Measurements from ENCODE around the gene PAFAH2. TPM values are rescaled to one million over a fixed set of nuclear protein-coding genes. Genes with fewer than 3 reads are reported as not detected.
A peak's percentile ranks its signal among the peaks of the same experiment; 100 is the strongest.

PAFAH2 gene
- total and polyA plus RNA-seq, 2 donors = 28.2 to 73.1 TPM

- WGBS = 24% methylated on average over 15 of the region's 15 CpGs
- peaks cover 6 to 54% of the 10 kb centered on the region in 2 donors for H3K27me3 ChIP-seq (ENCODE audit: control insufficient read depth in 2 of 2, insufficient read depth in 1 of 2, low read length in 1 of 2)
- peaks cover 0 to 2% of the 10 kb centered on the region in 2 donors for H3K9me3 ChIP-seq (ENCODE audit: control insufficient read depth in 2 of 2, insufficient read depth in 1 of 2, low read length in 1 of 2)
- H3K4me1 ChIP-seq (ENCODE audit: control insufficient read depth in 2 of 2, insufficient read depth in 2 of 2, low read length in 2 of 2) = peaks cover 8 to 13% of the 10 kb centered on the region in 2 donors
- DNase-seq (ENCODE audit: low read depth in 6 of 9, low spot score in 9 of 9) = no peak
- no peak overlapping the region for H3K27ac ChIP-seq (ENCODE audit: low read depth in 1 of 2, low read length in 1 of 2)
- H3K36me3 ChIP-seq (ENCODE audit: control insufficient read depth in 2 of 2, insufficient read depth in 2 of 2, low read length in 1 of 2) = no peaks in the 10 kb centered on the region
- peak overlapping the region; percentile 84 to 87 for H3K4me3 ChIP-seq (ENCODE audit: low read length in 2 of 2)
These were observed 36.8 kb upstream of the PAFAH2 start for GRCh38 chr1:26034504-26035202.

GRCh38 chr1:26032656-26033357 is 34.9 kb upstream of the PAFAH2 start:
- DNase-seq (ENCODE audit: low read depth in 6 of 9, low spot score in 9 of 9) = no peak
- WGBS = 86% methylated on average over 12 of the region's 12 CpGs
- Histone ChIP-seq H3K27ac (ENCODE audit: low read depth in 1 of 2, low read length in 1 of 2) (no peak overlapping the region), H3K36me3 (ENCODE audit: control insufficient read depth in 2 of 2, insufficient read depth in 2 of 2, low read length in 1 of 2) (no peaks in the 10 kb centered on the region), H3K27me3 (ENCODE audit: control insufficient read depth in 2 of 2, insufficient read depth in 1 of 2, low read length in 1 of 2) (peaks cover 3 to 35% of the 10 kb centered on the region in 2 donors), H3K4me1 (ENCODE audit: control insufficient read depth in 2 of 2, insufficient read depth in 2 of 2, low read length in 2 of 2) (peaks cover 8 to 20% of the 10 kb centered on the region in 2 donors), H3K4me3 (ENCODE audit: low read length in 2 of 2) (no peak overlapping the region), H3K9me3 (ENCODE audit: control insufficient read depth in 2 of 2, insufficient read depth in 1 of 2, low read length in 1 of 2) (peaks cover 0 to 2% of the 10 kb centered on the region in 2 donors)

GRCh38 chr1:26031611-26032220 is 33.9 kb upstream of the PAFAH2 start:
- 88% methylated on average over 3 of the region's 3 CpGs for WGBS

GRCh38 chr1:26031196-26031595 is 33.3 kb upstream of the PAFAH2 start:
- no peak for DNase-seq (ENCODE audit: low read depth in 6 of 9, low spot score in 9 of 9)
- WGBS = 98% methylated on average over 4 of the region's 4 CpGs
- H3K4me3 ChIP-seq (ENCODE audit: low read length in 2 of 2) = no peak overlapping the region
- H3K27ac ChIP-seq (ENCODE audit: low read depth in 1 of 2, low read length in 1 of 2) = no peak overlapping the region
- H3K27me3 ChIP-seq (ENCODE audit: control insufficient read depth in 2 of 2, insufficient read depth in 1 of 2, low read length in 1 of 2) = peaks cover 0 to 22% of the 10 kb centered on the region in 2 donors
- H3K36me3 ChIP-seq (ENCODE audit: control insufficient read depth in 2 of 2, insufficient read depth in 2 of 2, low read length in 1 of 2) = no peaks in the 10 kb centered on the region
- H3K4me1 ChIP-seq (ENCODE audit: control insufficient read depth in 2 of 2, insufficient read depth in 2 of 2, low read length in 2 of 2) = peaks cover 7 to 29% of the 10 kb centered on the region in 2 donors
- H3K9me3 ChIP-seq (ENCODE audit: control insufficient read depth in 2 of 2, insufficient read depth in 1 of 2, low read length in 1 of 2) = peaks cover 0 to 2% of the 10 kb centered on the region in 2 donors

More at GRCh38 chr1:26031611-26032220, 33.9 kb upstream of the PAFAH2 start:
- Histone ChIP-seq H3K9me3 (ENCODE audit: control insufficient read depth in 2 of 2, insufficient read depth in 1 of 2, low read length in 1 of 2) (peaks cover 0 to 2% of the 10 kb centered on the region in 2 donors), H3K27ac (ENCODE audit: low read depth in 1 of 2, low read length in 1 of 2) (no peak overlapping the region), H3K36me3 (ENCODE audit: control insufficient read depth in 2 of 2, insufficient read depth in 2 of 2, low read length in 1 of 2) (no peaks in the 10 kb centered on the region), H3K4me3 (ENCODE audit: low read length in 2 of 2) (no peak overlapping the region), H3K4me1 (ENCODE audit: control insufficient read depth in 2 of 2, insufficient read depth in 2 of 2, low read length in 2 of 2) (peaks cover 8 to 31% of the 10 kb centered on the region in 2 donors), H3K27me3 (ENCODE audit: control insufficient read depth in 2 of 2, insufficient read depth in 1 of 2, low read length in 1 of 2) (peaks cover 0 to 27% of the 10 kb centered on the region in 2 donors)
- no peak for DNase-seq (ENCODE audit: low read depth in 6 of 9, low spot score in 9 of 9)

GRCh38 chr1:26029864-26030481 is 32.1 kb upstream of the PAFAH2 start:
- DNase-seq (ENCODE audit: low read depth in 6 of 9, low spot score in 9 of 9) = no peak
- Histone ChIP-seq H3K9me3 (ENCODE audit: control insufficient read depth in 2 of 2, insufficient read depth in 1 of 2, low read length in 1 of 2) (no peaks in the 10 kb centered on the region), H3K27me3 (ENCODE audit: control insufficient read depth in 2 of 2, insufficient read depth in 1 of 2, low read length in 1 of 2) (peaks cover 0 to 19% of the 10 kb centered on the region in 2 donors), H3K4me3 (ENCODE audit: low read length in 2 of 2) (no peak overlapping the region), H3K4me1 (ENCODE audit: control insufficient read depth in 2 of 2, insufficient read depth in 2 of 2, low read length in 2 of 2) (peaks cover 3 to 24% of the 10 kb centered on the region in 2 donors), H3K36me3 (ENCODE audit: control insufficient read depth in 2 of 2, insufficient read depth in 2 of 2, low read length in 1 of 2) (no peaks in the 10 kb centered on the region), H3K27ac (ENCODE audit: low read depth in 1 of 2, low read length in 1 of 2) (no peak overlapping the region)
- WGBS = 89% methylated on average over 7 of the region's 7 CpGs

GRCh38 chr1:26029054-26029863 is 31.4 kb upstream of the PAFAH2 start:
- 92% methylated on average over 15 of the region's 15 CpGs for WGBS
- Histone ChIP-seq H3K27me3 (ENCODE audit: control insufficient read depth in 2 of 2, insufficient read depth in 1 of 2, low read length in 1 of 2) (peaks cover 0 to 11% of the 10 kb centered on the region in 2 donors), H3K36me3 (ENCODE audit: control insufficient read depth in 2 of 2, insufficient read depth in 2 of 2, low read length in 1 of 2) (no peaks in the 10 kb centered on the region), H3K4me1 (ENCODE audit: control insufficient read depth in 2 of 2, insufficient read depth in 2 of 2, low read length in 2 of 2) (peaks cover 0 to 22% of the 10 kb centered on the region in 2 donors), H3K4me3 (ENCODE audit: low read length in 2 of 2) (no peak overlapping the region), H3K9me3 (ENCODE audit: control insufficient read depth in 2 of 2, insufficient read depth in 1 of 2, low read length in 1 of 2) (no peaks in the 10 kb centered on the region), H3K27ac (ENCODE audit: low read depth in 1 of 2, low read length in 1 of 2) (no peak overlapping the region)
- no peak for DNase-seq (ENCODE audit: low read depth in 6 of 9, low spot score in 9 of 9)

- no peak overlapping the region for H3K27ac ChIP-seq (ENCODE audit: low read depth in 1 of 2, low read length in 1 of 2)
- 71% methylated on average over 8 of the region's 8 CpGs for WGBS
- no peaks in the 10 kb centered on the region for H3K36me3 ChIP-seq (ENCODE audit: control insufficient read depth in 2 of 2, insufficient read depth in 2 of 2, low read length in 1 of 2)
- no peak overlapping the region for H3K4me3 ChIP-seq (ENCODE audit: low read length in 2 of 2)
- DNase-seq (ENCODE audit: low read depth in 6 of 9, low spot score in 9 of 9) = no peak
- H3K9me3 ChIP-seq (ENCODE audit: control insufficient read depth in 2 of 2, insufficient read depth in 1 of 2, low read length in 1 of 2) = no peaks in the 10 kb centered on the region
- peaks cover 0 to 6% of the 10 kb centered on the region in 2 donors for H3K27me3 ChIP-seq (ENCODE audit: control insufficient read depth in 2 of 2, insufficient read depth in 1 of 2, low read length in 1 of 2)
- H3K4me1 ChIP-seq (ENCODE audit: control insufficient read depth in 2 of 2, insufficient read depth in 2 of 2, low read length in 2 of 2) = peaks cover 0 to 29% of the 10 kb centered on the region in 2 donors
These were observed 30.7 kb upstream of the PAFAH2 start for GRCh38 chr1:26028490-26028980.

GRCh38 chr1:26027716-26028489 is 30.0 kb upstream of the PAFAH2 start:
- 53% methylated on average over 3 of the region's 3 CpGs for WGBS
- peaks cover 0 to 2% of the 10 kb centered on the region in 2 donors for H3K27me3 ChIP-seq (ENCODE audit: control insufficient read depth in 2 of 2, insufficient read depth in 1 of 2, low read length in 1 of 2)
- peaks cover 0 to 29% of the 10 kb centered on the region in 2 donors for H3K4me1 ChIP-seq (ENCODE audit: control insufficient read depth in 2 of 2, insufficient read depth in 2 of 2, low read length in 2 of 2)
- no peaks in the 10 kb centered on the region for H3K9me3 ChIP-seq (ENCODE audit: control insufficient read depth in 2 of 2, insufficient read depth in 1 of 2, low read length in 1 of 2)
- no peak overlapping the region for H3K4me3 ChIP-seq (ENCODE audit: low read length in 2 of 2)
- no peaks in the 10 kb centered on the region for H3K36me3 ChIP-seq (ENCODE audit: control insufficient read depth in 2 of 2, insufficient read depth in 2 of 2, low read length in 1 of 2)
- H3K27ac ChIP-seq (ENCODE audit: low read depth in 1 of 2, low read length in 1 of 2) = no peak overlapping the region
- peak in 2 of 9 donors; percentile 36 to 55 for DNase-seq (ENCODE audit: low read depth in 6 of 9, low spot score in 9 of 9)
